Progenitor cell of endocrine pancreas (in vitro differentiated cells): Measurements from ENCODE around the gene CDH23. TPM values are rescaled to one million over a fixed set of nuclear protein-coding genes. Genes with fewer than 3 reads are reported as not detected.

Experiments
- DNase-seq: peaks from one replicate; pipeline ENCODE4 v3.0.0; 2021; ENCODE audit warnings: low spot score; ENCODE audit not compliant: unreplicated experiment
- H3K27ac Mint-ChIP-seq: 2 replicates; pipeline ENCODE4 v1.8.0; 2021; ENCODE audit warnings: mild to moderate bottlenecking, moderate library complexity, mixed read lengths
- H3K27me3 Mint-ChIP-seq: 2 replicates; pipeline ENCODE4 v1.8.0; 2021; ENCODE audit warnings: mixed read lengths
- H3K36me3 Mint-ChIP-seq: 2 replicates; pipeline ENCODE4 v1.8.0; 2022; ENCODE audit warnings: mixed read lengths; ENCODE audit not compliant: insufficient read depth
- H3K4me1 Mint-ChIP-seq: 2 replicates; pipeline ENCODE4 v1.8.0; 2021; ENCODE audit warnings: low read depth, mixed read lengths
- H3K4me3 Mint-ChIP-seq: 2 replicates; pipeline ENCODE4 v1.8.0; 2021; ENCODE audit warnings: low read depth, mild to moderate bottlenecking, moderate library complexity, mixed read lengths
- H3K9me3 Mint-ChIP-seq: 2 replicates; pipeline ENCODE4 v1.8.0; 2021; ENCODE audit warnings: low read depth, mixed read lengths
- total RNA-seq: library from RNA; stranded (reverse); gene quantifications from 2 replicates; pipeline ENCODE4 v1.2.1, GENCODE V29; 2021
- TF ChIP-seq, protein P1 (sequence below): fragments of 200-600 bp; sonication (generic); IDR thresholded peaks from one replicate; pipeline ENCODE4 v1.5.0; 2021; ENCODE audit warnings: antibody characterized with exemption, mild to moderate bottlenecking; ENCODE audit not compliant: unreplicated experiment

Gene CDH23
- total RNA-seq, 1 donor from 2014 or later: 0.43 TPM

DNA sequence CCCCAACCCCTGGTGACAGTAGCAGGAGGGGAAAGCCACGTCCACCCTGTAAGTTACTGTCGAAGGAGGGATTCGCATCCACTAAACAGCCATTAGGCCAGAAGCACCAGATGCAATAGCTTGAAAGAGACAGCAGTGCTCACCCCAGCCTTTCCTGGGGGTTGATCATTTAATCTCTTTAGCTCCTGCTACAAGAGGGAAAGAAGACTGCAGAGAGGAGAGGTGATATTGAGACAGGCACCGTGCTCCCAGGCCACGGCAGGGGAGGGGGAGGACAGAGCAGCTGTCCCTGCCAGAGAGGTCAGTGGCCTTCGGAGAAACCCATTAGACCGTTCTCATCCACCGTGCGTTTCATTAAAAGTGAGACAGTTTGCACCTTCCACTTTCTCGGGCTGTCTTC lies 148.3 kb downstream of the CDH23 start:
- Mint-ChIP-seq H3K27me3 (peaks cover 16% of the 10 kb centered on the region), H3K4me3 (no peak overlapping the region), H3K27ac (no peak overlapping the region), H3K36me3 (no peaks in the 10 kb centered on the region), H3K9me3 (no peaks in the 10 kb centered on the region), H3K4me1 (peaks cover 11% of the 10 kb centered on the region)
- no peak for DNase-seq
- TF ChIP-seq, protein P1, sequence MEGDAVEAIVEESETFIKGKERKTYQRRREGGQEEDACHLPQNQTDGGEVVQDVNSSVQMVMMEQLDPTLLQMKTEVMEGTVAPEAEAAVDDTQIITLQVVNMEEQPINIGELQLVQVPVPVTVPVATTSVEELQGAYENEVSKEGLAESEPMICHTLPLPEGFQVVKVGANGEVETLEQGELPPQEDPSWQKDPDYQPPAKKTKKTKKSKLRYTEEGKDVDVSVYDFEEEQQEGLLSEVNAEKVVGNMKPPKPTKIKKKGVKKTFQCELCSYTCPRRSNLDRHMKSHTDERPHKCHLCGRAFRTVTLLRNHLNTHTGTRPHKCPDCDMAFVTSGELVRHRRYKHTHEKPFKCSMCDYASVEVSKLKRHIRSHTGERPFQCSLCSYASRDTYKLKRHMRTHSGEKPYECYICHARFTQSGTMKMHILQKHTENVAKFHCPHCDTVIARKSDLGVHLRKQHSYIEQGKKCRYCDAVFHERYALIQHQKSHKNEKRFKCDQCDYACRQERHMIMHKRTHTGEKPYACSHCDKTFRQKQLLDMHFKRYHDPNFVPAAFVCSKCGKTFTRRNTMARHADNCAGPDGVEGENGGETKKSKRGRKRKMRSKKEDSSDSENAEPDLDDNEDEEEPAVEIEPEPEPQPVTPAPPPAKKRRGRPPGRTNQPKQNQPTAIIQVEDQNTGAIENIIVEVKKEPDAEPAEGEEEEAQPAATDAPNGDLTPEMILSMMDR: no peak

DNA sequence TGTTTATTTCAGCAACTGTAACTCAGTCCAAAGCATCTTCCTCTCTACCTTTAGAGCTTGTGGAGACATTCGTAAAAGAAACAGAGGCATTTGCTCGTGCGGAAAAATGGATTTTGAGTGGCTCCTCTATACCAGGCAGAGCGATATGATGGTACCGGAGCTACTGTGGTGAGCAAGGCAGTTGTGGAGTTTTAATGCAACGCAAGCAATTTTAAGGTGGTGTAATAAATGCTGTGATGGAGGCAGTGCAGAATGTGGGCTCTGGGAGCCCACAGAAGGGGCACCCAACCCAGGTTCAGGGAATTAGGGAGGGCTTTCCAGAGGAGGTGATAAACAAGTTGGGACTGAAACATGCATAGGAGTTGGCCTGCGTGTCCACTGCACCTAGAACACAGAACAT lies 149.5 kb downstream of the CDH23 start:
- Mint-ChIP-seq H3K9me3 (no peaks in the 10 kb centered on the region), H3K36me3 (no peaks in the 10 kb centered on the region), H3K4me1 (peaks cover 17% of the 10 kb centered on the region), H3K27me3 (peaks cover 16% of the 10 kb centered on the region), H3K27ac (no peak overlapping the region), H3K4me3 (no peak overlapping the region)
- TF ChIP-seq, protein P1: no peak
- no peak for DNase-seq

DNA sequence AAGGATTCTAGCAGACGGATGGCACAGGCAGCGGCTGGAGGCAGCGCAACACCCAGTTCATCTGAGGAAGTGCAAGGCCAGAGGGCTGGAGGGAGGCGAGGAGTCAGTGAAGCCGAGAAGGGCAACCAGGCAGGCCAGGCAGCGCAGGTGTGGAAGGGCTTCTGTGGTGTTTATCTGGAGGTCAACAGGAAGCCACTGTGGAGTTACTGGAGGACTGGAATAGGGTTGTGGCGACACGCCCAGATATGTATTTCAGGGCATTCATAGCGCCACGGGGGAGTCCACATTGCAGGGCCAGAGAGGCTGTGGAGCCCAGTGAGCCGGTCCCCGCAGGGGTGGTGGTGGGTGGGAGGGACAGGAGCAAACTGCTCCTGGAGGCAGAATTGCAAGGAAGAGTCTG lies 150.6 kb downstream of the CDH23 start:
- Mint-ChIP-seq H3K36me3 (no peaks in the 10 kb centered on the region), H3K9me3 (no peaks in the 10 kb centered on the region), H3K4me1 (peaks cover 14% of the 10 kb centered on the region), H3K4me3 (no peak overlapping the region), H3K27me3 (peaks cover 13% of the 10 kb centered on the region), H3K27ac (no peak overlapping the region)
- TF ChIP-seq, protein P1: no peak
- DNase-seq: no peak

DNA sequence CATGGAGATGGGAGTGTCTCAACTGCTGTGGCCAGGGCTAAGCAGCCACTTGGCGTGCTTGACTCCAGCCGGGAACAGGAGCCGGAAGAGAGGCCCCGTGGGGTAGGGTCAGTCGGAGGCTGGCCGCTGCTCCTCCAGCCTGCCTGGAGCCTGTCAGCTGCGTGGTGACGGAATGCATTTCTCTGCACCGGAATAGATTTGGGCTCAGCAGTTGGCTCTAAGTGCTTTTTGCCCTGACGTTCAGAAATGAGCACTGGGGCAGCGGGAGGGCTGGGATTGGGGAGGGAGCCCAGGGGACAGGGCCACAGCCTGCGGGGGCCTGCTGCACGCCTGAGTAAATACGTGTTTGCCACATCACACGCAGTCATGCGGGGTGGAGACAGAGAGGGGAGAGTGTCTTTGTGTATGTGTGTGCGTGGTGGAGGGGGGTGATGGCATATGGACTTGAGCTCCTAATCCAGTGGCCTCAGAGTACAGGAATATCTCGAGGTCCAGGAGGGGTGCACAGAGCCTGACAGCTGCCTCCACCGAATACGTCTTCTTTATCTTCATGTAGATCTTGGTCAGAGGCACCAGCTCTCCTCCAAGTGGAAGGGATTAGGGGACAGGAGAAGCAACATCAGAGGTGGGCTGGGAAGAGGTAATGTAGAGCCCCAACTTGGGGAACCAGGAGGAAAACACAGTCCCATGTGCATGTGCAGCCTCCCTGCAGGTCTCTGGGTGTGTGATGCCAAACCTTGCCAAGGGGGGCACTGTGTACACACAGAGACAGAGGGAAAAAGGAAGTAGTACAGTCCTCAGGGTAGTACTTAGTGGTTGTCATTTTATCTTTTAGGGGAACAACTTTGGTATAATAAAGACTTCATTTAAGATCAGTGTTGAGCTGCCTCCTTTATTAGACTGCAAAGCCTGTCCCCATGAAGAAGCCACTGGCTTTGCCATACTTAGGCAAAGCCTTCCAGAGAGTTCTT lies 151.4 kb downstream of the CDH23 start:
- no peak for DNase-seq
- H3K4me1 Mint-ChIP-seq: peaks cover 14% of the 10 kb centered on the region
- no peaks in the 10 kb centered on the region for H3K36me3 Mint-ChIP-seq
- H3K4me3 Mint-ChIP-seq: no peak overlapping the region
- H3K9me3 Mint-ChIP-seq: no peaks in the 10 kb centered on the region
- H3K27ac Mint-ChIP-seq: no peak overlapping the region
- TF ChIP-seq, protein P1: peak; percentile 46
- peaks cover 13% of the 10 kb centered on the region for H3K27me3 Mint-ChIP-seq

DNA sequence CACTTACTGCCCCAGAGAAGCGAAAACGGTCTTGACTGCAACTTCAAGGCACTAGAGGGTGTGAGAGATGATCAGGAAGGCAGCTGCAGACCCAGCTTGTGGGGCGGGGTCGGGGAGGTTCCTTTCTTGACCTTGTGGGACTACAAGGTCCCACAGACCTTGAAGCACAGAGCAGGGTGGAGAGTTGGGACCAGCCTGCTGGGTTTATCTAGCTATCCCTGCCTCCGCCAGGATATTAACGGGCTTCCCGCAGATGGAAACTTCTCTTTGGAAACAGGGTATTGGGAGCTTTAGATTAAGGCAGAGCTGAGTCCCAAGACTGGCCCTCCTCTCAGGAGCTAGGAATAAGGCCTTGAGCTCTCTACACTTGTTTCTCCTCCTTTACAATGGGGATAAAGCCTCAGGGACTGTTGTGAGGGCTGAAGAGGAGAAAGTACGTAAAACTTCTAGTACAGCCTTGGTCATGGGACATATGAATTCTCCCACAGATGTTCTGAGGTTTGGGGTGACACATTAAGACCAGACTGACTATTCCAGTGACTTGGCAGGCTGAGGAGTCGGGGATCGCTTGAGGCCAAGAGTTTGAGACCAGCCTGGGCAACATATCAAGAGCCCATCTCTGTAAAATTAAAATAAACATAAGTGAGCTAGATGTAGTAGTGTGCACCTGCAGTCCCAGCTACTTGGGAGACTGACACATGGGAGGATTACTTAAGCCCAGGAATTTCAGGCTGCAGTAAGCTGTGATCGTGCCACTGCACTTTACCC lies 153.2 kb downstream of the CDH23 start:
- H3K27me3 Mint-ChIP-seq: peaks cover 15% of the 10 kb centered on the region

More for the DNA sequence above, 153.2 kb downstream of the CDH23 start:
- Mint-ChIP-seq H3K9me3 (no peaks in the 10 kb centered on the region), H3K36me3 (no peaks in the 10 kb centered on the region), H3K4me3 (no peak overlapping the region), H3K27ac (no peak overlapping the region), H3K4me1 (peaks cover 14% of the 10 kb centered on the region)
- no peak for DNase-seq
- TF ChIP-seq, protein P1: no peak
